ENCODE data around the gene CEP72. TPM values are rescaled to one million over a fixed set of nuclear protein-coding genes. Genes with fewer than 3 reads are reported as not detected.

CEP72 gene
- total and polyA plus RNA-seq, 2 of the 13 experiments (the other 11 are each of a cell fraction or from before 2014, with no cell fraction given): 3.4 to 9.4 TPM

DNA sequence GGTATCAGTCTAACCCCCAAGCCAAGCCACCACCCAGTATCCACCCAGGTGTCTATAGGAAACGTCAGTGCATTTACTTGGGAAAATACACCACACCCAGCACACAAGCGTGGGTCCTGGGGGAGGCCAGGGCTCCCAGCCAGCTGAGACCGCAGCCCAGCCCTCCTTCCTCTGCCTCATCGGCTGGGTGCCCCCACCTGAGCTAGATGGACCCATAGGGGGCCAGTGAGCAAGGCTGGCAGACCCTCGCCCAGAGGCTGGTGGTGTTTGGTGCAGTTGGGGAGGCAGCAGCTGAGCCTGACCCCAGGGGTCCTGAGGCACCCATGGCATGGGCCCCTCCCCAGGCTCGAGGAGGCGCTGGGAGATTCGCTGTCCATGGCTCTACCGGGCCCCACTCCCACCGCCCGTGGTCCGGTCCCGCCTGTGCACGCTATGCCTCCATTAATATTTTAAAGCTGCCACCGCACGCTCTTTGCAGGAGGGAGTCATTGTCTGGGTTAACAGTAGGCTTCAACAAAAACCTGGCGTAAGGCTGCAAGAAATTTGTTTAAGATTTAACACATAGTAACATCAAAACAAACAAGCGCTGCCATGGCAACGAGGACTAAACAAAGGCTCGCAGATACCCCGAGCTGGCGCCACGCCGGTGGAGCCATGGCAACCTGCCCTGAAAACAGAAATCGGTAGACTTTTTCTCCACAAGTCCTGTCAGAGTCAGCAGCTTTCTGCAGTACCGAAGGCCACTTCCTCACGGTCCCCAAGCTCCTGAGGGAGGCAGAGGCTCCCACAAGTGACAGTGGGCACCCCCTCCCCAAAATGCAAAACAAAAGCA is 60.4 kb downstream of the CEP72 start (continued):
- TF ChIP-seq PRDM15 (CRISPR knock-in tag; IDR thresholded peaks at IDR 0.05) (0 out of 2 replicates have a peak, but pooled peaks have one; percentile 38), MAFF (IDR thresholded peaks at IDR 0.05; ENCODE audit: low read depth, low read length) (0 out of 2 replicates have a peak, but pooled peaks have one; percentile 28), RFX3 (CRISPR knock-in tag; IDR thresholded peaks at IDR 0.05) (peak; percentile 85), NCOR1 (IDR thresholded peaks at IDR 0.05; ENCODE audit: borderline replicate concordance, low read length) (peak; percentile 36; the same call in 1 of the 2 replicates), FOXA3 (CRISPR knock-in tag; IDR thresholded peaks at IDR 0.05) (0 out of 2 replicates have a peak, but pooled peaks have one; percentile 22), MXI1 (IDR thresholded peaks at IDR 0.05; ENCODE audit: borderline replicate concordance, low read depth, low read length) (peak; percentile 96), POLR2A (IDR thresholded peaks at IDR 0.05; ENCODE audit: insufficient read depth in 1 of 2, low read depth in 2 of 2, low read length in 2 of 2) (peak in 1 of 2 experiments; percentile 11; a peak in 1 of 4 replicates), FOXA1 (IDR thresholded peaks at IDR 0.05) (no peak), FOXA1 (CRISPR knock-in tag; IDR thresholded peaks at IDR 0.05) (peak; percentile 4; the same call in 1 of the 2 replicates), ZBTB14 (CRISPR knock-in tag; IDR thresholded peaks at IDR 0.05) (no peak), POLR2G (IDR thresholded peaks at IDR 0.05; ENCODE audit: low read depth, low read length) (peak; percentile 42; the same call in 1 of the 2 replicates), RFX1 (IDR thresholded peaks at IDR 0.05) (peak; percentile 96), NFATC3 (CRISPR knock-in tag; IDR thresholded peaks at IDR 0.05) (no peak), U2AF2 (IDR thresholded peaks at IDR 0.05; ENCODE audit: low read depth, low read length) (peak; percentile 75; the same call in 1 of the 2 replicates), SOX13 (IDR thresholded peaks at IDR 0.05) (no peak), SOX13 (CRISPR knock-in tag; conservative IDR thresholded peaks at IDR 0.05 in 1 of 2, IDR thresholded peaks at IDR 0.05 in 1 of 2) (peak in 1 of 2 experiments; percentile 29; a peak in 1 of 4 replicates), ZNF234 (CRISPR knock-in tag; conservative IDR thresholded peaks at IDR 0.05) (0 out of 2 replicates have a peak, but pooled peaks have one; percentile 3), SAP130 (CRISPR knock-in tag; IDR thresholded peaks at IDR 0.05; ENCODE audit: low read depth) (0 out of 2 replicates have a peak, but pooled peaks have one; percentile 30)

Data from HepG2 (cell line).